Sigmoid colon (tissue), 7 donors: ENCODE data around the gene TESMIN. TPM values are rescaled to one million over a fixed set of nuclear protein-coding genes. Genes with fewer than 3 reads are reported as not detected.

ENCODE experiments used
- DNase-seq: peaks from one replicate; pipeline ENCODE4 v3.0.0-alpha.2; 2019
- H3K27ac ChIP-seq, 4 donors: fragments of 200-600 bp; sonication (generic); one replicate each; pipeline ENCODE4 v1.5.1; 2016 to 2019; ENCODE audit warnings: mild to moderate bottlenecking in 1 of 4
- H3K27me3 ChIP-seq, 3 donors: fragments of 200-600 bp; sonication (generic); one replicate each; pipeline ENCODE4 v1.5.1; 2019; ENCODE audit warnings: mild to moderate bottlenecking in 1 of 3
- H3K36me3 ChIP-seq, 4 donors: fragments of 200-600 bp; sonication (generic); one replicate each; pipeline ENCODE4 v1.5.1; 2016 to 2019
- H3K4me1 ChIP-seq, 4 donors: fragments of 200-600 bp; sonication (generic); one replicate each; pipeline ENCODE4 v1.5.1; 2017 to 2019
- H3K4me3 ChIP-seq, 4 donors: fragments of 200-600 bp; sonication (generic); one replicate each; pipeline ENCODE4 v1.5.1; 2017 to 2019; ENCODE audit warnings: mild to moderate bottlenecking in 2 of 4, moderate library complexity in 1 of 4
- H3K9me3 ChIP-seq, 4 donors: fragments of 200-600 bp in 3 of 4; sonication (generic) in 3 of 4; one replicate each; pipeline versions ENCODE4 v1.5.1 to v1.6.1; 2013 to 2019
- CTCF ChIP-seq, 4 experiments: fragments of 450-650 bp in 3 of 4; fragments of 200-600 bp in 1 of 4; IDR thresholded peaks; one replicate each; pipeline ENCODE4 v1.5.1; 2016 to 2019; ENCODE audit warnings: antibody characterized with exemption in 4 of 4, mild to moderate bottlenecking in 3 of 4, moderate library complexity in 2 of 4
- EP300 ChIP-seq, 4 donors: sonication (generic); formaldehyde crosslinking; IDR thresholded peaks; one replicate each; pipeline ENCODE4 v1.6.1; 2017; ENCODE audit warnings: antibody characterized with exemption in 4 of 4
- POLR2A ChIP-seq, 2 donors: fragments of 450-650 bp; IDR thresholded peaks; one replicate each; pipeline ENCODE4 v1.6.1; 2016; ENCODE audit warnings: antibody characterized with exemption in 2 of 2, mild to moderate bottlenecking in 2 of 2, moderate library complexity in 2 of 2
- POLR2AphosphoS5 ChIP-seq, 4 donors: sonication (generic); formaldehyde crosslinking; IDR thresholded peaks; one replicate each; pipeline ENCODE4 v1.6.1; 2017; ENCODE audit warnings: antibody characterized with exemption in 4 of 4
- WGBS, 2 donors: extraction: QIAGEN DNeasy Blood & Tissue Kit; methylation state at CpG; one replicate each; pipeline ENCODE4 v1.1.7; 2013; 5-methylcytosine and 5-hydroxymethylcytosine counted together
- intact Hi-C: fragments of 100-400 bp; cut with DNase I; formaldehyde crosslinking; loops from one replicate; pipeline ENCODE4 v1.15.1; 2023
- polyA plus RNA-seq, 3 donors: library from polyadenylated mRNA; stranded (reverse); fragments of 200-250 nt; gene quantifications; one replicate each; pipeline ENCODE4 v1.2.3, GENCODE V29; 2013
- total RNA-seq, 4 donors: library from RNA; depleted of rRNA; stranded (reverse); fragments of >200 nt; gene quantifications; one replicate each; pipeline ENCODE4 v1.1.0, GENCODE V29; 2016
- donor health status: healthy with polysubstance abuse.
- donor health status: Bipolar disorder and iron deficiency.
- donor health status: healthy.

Gene TESMIN
- total and polyA plus RNA-seq, 7 donors: 2.3 to 6.3 (median 4.8) TPM; not detected in 4

- WGBS, 2 donors: 85 to 86% methylated on average over 15 of the region's 15 CpGs
- Histone ChIP-seq H3K4me3 (no peak overlapping the region), H3K4me1 (peaks cover 0 to 7% (median 3%) of the 10 kb centered on the region in 4 donors), H3K36me3 (no peaks in the 10 kb centered on the region), H3K9me3 (peaks cover 0 to 3% (median 0%) of the 10 kb centered on the region in 4 donors), H3K27ac (no peak overlapping the region), H3K27me3 (peaks cover 0 to 5% (median 0%) of the 10 kb centered on the region in 3 donors)
- intact Hi-C loops: no loop called here
- TF ChIP-seq EP300 (IDR thresholded peaks at IDR 0.05): no peak
- no peak for TF ChIP-seq POLR2AphosphoS5 (IDR thresholded peaks at IDR 0.05)
- TF ChIP-seq POLR2A (IDR thresholded peaks at IDR 0.05): no peak
- no peak for TF ChIP-seq CTCF (IDR thresholded peaks at IDR 0.05)
- DNase-seq: peak; percentile 55
Observed at GRCh38 chr11:68678031-68678441, 73.3 kb downstream of the TESMIN start.

GRCh38 chr11:68677432-68677831 lies 73.9 kb downstream of the TESMIN start:
- 13 to 29% methylated on average over 6 of the region's 6 CpGs for WGBS, 2 donors
- Histone ChIP-seq H3K4me3 (no peak overlapping the region), H3K27ac (no peak overlapping the region), H3K27me3 (peaks cover 0 to 3% (median 0%) of the 10 kb centered on the region in 3 donors), H3K36me3 (no peaks in the 10 kb centered on the region), H3K4me1 (peaks cover 0 to 7% (median 3%) of the 10 kb centered on the region in 4 donors), H3K9me3 (peaks cover 0 to 3% (median 0%) of the 10 kb centered on the region in 4 donors)
- peak; percentile 63 for DNase-seq
- intact Hi-C loops: no loop called here
- TF ChIP-seq CTCF (IDR thresholded peaks at IDR 0.05) (no peak), EP300 (IDR thresholded peaks at IDR 0.05) (no peak), POLR2A (IDR thresholded peaks at IDR 0.05) (no peak), POLR2AphosphoS5 (IDR thresholded peaks at IDR 0.05) (peak in 1 of 4 donors; percentile 22)

DNA sequence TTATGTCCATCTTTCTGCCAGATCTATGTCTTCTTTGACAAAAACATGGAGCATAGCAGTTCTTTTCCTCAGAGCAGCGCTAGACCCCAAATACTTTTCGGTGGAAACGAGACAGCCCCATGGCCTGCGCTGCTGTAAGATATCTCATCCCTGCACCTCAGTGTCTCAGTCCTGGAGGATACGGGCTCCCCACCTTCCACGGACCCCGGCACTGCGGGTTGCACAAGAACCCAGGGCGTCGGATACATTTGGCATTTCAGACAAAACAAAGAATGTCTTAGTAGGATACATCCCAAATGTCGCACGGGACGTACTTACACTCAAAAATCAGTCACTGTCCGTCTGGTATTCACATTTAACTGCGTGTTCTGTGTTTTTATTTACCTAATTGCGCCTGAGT lies 76.9 kb downstream of the TESMIN start:
- Histone ChIP-seq H3K9me3 (peaks cover 0 to 3% (median 0%) of the 10 kb centered on the region in 4 donors), H3K4me3 (no peak overlapping the region), H3K4me1 (peaks cover 0 to 7% (median 3%) of the 10 kb centered on the region in 4 donors), H3K27ac (no peak overlapping the region), H3K27me3 (peaks cover 0 to 3% (median 0%) of the 10 kb centered on the region in 3 donors), H3K36me3 (no peaks in the 10 kb centered on the region)
- intact Hi-C loops: no loop called here
- 94 to 95% methylated on average over 16 of the region's 16 CpGs for WGBS, 2 donors
- DNase-seq: no peak
- TF ChIP-seq EP300 (IDR thresholded peaks at IDR 0.05) (no peak), POLR2AphosphoS5 (IDR thresholded peaks at IDR 0.05) (no peak), CTCF (IDR thresholded peaks at IDR 0.05) (no peak), POLR2A (IDR thresholded peaks at IDR 0.05) (no peak)

- Histone ChIP-seq H3K4me3 (no peak overlapping the region), H3K27me3 (peaks cover 0 to 3% (median 0%) of the 10 kb centered on the region in 3 donors), H3K27ac (no peak overlapping the region), H3K36me3 (no peaks in the 10 kb centered on the region), H3K4me1 (peaks cover 0 to 7% (median 3%) of the 10 kb centered on the region in 4 donors), H3K9me3 (peaks cover 0 to 3% (median 0%) of the 10 kb centered on the region in 4 donors)
- TF ChIP-seq CTCF (IDR thresholded peaks at IDR 0.05): no peak
- no peak for TF ChIP-seq POLR2A (IDR thresholded peaks at IDR 0.05)
- TF ChIP-seq POLR2AphosphoS5 (IDR thresholded peaks at IDR 0.05): no peak
- no peak for TF ChIP-seq EP300 (IDR thresholded peaks at IDR 0.05)
- DNase-seq: no peak
- WGBS, 2 donors: 93 to 94% methylated on average over 11 of the region's 11 CpGs
- intact Hi-C loops: no loop called here
Observed at GRCh38 chr11:68673991-68674390, 77.3 kb downstream of the TESMIN start.
